Measurements from ENCODE around the gene HSPA1L.
"Not testable (repeated sequence)": the region's sequence is repeated elsewhere in the genome, so short reads cannot be mapped to it uniquely, and the experiment has no call there.

- not testable (repeated sequence) for TF ChIP-seq JUNB (IDR thresholded peaks at IDR 0.05; ENCODE audit: unreplicated experiment); EZH2 (IDR thresholded peaks at IDR 0.05; ENCODE audit: low read depth, unreplicated experiment); NANOG (IDR thresholded peaks at IDR 0.05; ENCODE audit: borderline replicate concordance); CTCF (conservative IDR thresholded peaks at IDR 0.05; ENCODE audit: low read depth in 2 of 2); POLR2AphosphoS5 (IDR thresholded peaks at IDR 0.05; ENCODE audit: low read depth); REST (IDR thresholded peaks at IDR 0.05; ENCODE audit: unreplicated experiment)
Measured at GRCh38 chr6:31864123-31864562, 49.1 kb upstream of the HSPA1L start.

Data from GM23338 (cell line).